ENCODE measurements around the gene C11orf52.
A peak's percentile ranks its signal among the peaks of the same experiment; 100 is the strongest.
"Not testable (repeated sequence)": the region's sequence is repeated elsewhere in the genome, so short reads cannot be mapped to it uniquely, and the experiment has no call there.

The C11orf52 gene, protein sequence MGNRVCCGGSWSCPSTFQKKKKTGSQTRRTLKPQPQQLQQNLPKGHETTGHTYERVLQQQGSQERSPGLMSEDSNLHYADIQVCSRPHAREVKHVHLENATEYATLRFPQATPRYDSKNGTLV

GRCh38 chr11:111918390-111919256 is at the start of gene C11orf52:
Gene C11orf52, plus strand, starts transcription at chr11:111918913. Its CDS starts 60 bp downstream, at chr11:111918973.
- no peak for DNase-seq (ENCODE audit: low spot score)

DNA sequence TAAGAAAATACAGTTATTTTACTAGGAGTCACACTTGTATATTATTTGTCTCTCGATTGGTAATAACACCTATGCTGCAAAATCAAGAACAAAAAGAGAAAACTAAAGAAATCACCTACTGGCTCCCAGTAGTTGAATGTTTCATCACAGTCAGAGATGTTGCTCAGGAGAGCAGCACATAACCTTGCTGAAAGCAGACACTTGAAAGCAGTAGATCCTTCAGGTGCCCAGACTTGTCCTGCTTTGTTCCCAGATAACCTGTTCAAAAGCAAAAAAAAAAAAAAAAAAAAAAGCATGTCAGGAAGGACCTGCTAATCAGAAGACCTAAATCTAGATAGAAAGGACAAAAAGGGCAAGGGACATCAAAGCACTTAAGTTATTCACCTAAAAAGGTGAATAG is 48.6 kb upstream of the C11orf52 start:
- DNase-seq (ENCODE audit: low spot score) = no peak

DNA sequence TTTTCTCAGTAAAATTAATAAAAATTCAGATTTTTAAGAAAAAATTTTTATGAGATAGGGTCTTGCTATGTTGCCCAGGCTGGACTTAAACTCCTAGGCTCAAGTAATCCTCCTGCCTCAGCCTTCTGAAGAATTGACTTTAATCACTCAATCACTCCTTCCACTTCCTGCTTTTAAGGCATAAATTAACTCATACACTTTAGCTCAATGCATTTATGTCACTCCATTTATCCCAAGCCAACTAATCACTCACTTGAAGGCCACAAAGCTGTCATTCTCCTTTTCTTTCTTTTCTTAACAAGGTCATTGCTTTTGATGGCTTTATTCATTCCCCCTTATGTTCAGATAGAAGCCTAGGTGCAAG is 48.2 kb upstream of the C11orf52 start:
- DNase-seq (ENCODE audit: low spot score) = no peak

GRCh38 chr11:111870886-111871692 is 47.6 kb upstream of the C11orf52 start, which contains the start of gene ALG9:
Gene ALG9, minus strand, starts transcription at chr11:111871581. Its CDS starts 99 bp downstream, at chr11:111871482.
- peak; percentile 94 for DNase-seq (ENCODE audit: low spot score)

GRCh38 chr11:111871693-111872161 is 47.0 kb upstream of the C11orf52 start:
- no peak for DNase-seq (ENCODE audit: low spot score)

DNA sequence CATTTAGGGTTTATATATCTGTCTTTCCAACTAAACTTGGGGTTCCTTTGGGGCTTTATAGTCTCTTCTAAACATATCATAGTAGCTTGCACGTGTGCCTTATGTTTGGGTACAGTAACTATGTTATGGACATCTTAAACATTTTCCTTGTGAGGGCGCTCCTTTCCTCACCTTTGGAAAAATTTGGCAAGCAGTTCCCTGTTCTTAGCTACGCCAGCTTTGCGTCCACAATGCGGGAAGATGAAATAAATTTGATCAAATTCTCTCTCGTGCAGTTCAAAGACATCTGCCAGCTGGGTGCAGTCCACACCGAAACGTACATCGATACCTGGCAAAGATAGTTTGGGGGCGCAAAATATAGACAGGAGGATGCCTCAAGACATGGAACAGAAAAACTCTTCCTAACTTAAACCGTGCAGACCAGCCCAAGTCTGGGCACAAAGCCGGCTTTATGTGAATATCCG is 40.3 kb upstream of the C11orf52 start:
- DNase-seq (ENCODE audit: low spot score) = no peak

GRCh38 chr11:111878849-111879636 is 39.7 kb upstream of the C11orf52 start, which contains the start of the genes CFAP68 and FDXACB1:
Gene CFAP68, plus strand, starts transcription at chr11:111879541. Its CDS starts 20 bp downstream, at chr11:111879561.
Gene FDXACB1, minus strand, starts transcription at chr11:111879165. Its CDS starts 33 bp downstream, at chr11:111879132.
- DNase-seq (ENCODE audit: low spot score) = peak; percentile 93

DNA sequence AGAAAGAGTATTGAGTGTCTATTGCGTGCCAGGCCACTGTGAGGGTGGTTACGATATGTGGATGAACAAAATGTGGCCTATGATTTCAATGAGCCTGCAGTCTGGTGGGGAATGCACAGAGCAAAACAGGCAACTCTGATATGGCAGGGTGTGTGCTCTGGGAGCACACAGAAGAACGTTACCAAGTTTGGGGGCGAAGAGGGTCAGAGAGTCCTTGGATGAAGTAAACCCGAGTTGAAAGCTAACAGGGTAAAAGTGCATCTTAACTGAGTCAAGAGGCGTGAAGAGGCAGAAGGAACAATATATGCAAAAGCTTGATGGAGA is 39.1 kb upstream of the C11orf52 start:
- no peak for DNase-seq (ENCODE audit: low spot score)

- DNase-seq (ENCODE audit: low spot score) = no peak
Observed at GRCh38 chr11:111882202-111882601, 36.5 kb upstream of the C11orf52 start.

- not testable (repeated sequence) for DNase-seq (ENCODE audit: low spot score)
Observed at GRCh38 chr11:111885053-111885452, 33.7 kb upstream of the C11orf52 start.

DNA sequence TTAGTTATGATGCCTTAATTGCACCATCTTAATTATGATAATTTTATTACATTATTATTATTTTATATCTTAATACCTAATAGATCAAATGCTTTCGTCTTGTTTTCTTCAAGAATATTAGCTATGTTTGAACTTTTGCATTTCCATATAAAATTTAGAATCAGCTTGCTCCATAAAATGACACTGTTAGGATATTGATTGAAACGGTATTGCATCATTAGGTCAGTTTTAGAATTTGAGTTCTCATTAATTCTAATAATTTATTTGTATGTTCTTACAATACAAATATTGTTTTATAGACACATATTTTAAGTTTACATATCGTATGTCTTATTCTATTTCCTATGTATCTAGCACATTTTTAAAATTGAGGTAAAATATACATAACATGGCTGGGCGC is 32.7 kb upstream of the C11orf52 start:
- no peak for DNase-seq (ENCODE audit: low spot score)

- no peak for DNase-seq (ENCODE audit: low spot score)
Observed at GRCh38 chr11:111886844-111887243, 31.9 kb upstream of the C11orf52 start.

DNA sequence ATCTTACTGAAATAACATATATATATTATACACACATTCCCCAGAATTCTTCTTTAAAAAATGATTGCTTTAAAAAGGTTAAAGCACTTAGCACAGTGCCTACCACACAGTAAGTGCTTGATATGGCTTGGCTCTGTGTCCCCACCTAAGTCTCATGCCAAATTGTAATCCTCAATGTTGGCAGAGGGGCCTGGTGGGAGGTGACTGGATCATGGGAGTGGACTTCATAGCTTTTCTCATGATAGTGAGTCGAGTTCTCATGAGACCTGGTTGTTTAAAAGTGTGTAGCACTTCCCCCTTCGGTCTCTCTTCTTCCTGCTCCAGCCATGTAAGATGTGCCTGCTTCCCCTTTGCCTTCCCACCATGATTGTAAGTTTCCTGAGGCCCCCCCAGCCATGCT is 13.3 kb upstream of the C11orf52 start:
- no peak for DNase-seq (ENCODE audit: low spot score)

DNA sequence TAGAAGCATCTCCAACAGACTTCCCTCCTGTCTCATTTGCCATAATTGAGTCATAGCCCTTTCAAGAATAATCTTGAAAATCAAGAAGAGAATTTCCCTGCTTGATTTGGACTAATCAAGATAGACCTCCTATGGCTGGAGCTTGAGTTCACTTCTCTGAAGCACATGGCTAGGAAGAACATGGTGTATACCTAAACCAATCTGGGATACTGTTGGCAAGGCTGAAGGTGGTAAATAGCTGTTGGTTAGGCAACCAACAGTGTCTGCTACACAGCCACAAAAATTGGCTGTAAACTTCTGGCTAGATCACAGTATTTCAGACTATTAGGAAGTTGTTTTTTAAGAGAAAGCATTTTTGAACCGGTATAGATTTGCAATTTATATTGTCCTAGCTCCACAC is 12.0 kb upstream of the C11orf52 start:
- no peak for DNase-seq (ENCODE audit: low spot score)

DNA sequence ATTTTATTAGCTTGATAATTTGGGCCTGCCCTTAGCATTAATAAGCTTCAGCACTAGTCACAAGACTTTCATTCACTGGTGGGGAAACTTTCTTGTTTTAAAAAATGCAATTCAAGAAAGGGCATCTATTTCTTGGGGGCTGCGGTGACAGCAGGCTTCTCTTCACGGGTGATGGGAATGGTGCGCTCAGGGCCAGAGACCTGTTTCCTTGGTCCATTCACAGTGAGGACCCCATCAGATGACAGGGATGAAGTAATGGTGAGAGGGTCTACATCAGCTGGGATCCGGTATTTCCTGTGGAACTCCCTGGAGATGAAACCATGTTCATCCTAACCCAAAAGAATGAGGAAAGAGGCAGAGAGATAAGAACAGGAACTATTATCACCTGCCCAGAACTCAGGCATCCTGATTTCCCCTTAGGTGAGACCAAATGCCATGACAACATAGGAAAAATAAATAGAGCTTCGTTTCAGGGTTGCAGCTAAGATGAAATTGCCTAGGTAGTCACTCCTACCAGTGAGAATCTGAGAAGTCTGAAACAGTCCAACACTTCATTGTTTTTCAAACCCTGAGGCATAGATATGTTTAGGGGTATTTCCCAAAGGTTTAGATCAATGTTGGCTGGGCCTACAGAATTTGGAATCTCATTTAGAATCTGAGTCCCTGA is 9.9 kb upstream of the C11orf52 start:
- no peak for DNase-seq (ENCODE audit: low spot score)

- no peak for DNase-seq (ENCODE audit: low spot score)
Observed at GRCh38 chr11:111909378-111909777, 9.3 kb upstream of the C11orf52 start.

DNA sequence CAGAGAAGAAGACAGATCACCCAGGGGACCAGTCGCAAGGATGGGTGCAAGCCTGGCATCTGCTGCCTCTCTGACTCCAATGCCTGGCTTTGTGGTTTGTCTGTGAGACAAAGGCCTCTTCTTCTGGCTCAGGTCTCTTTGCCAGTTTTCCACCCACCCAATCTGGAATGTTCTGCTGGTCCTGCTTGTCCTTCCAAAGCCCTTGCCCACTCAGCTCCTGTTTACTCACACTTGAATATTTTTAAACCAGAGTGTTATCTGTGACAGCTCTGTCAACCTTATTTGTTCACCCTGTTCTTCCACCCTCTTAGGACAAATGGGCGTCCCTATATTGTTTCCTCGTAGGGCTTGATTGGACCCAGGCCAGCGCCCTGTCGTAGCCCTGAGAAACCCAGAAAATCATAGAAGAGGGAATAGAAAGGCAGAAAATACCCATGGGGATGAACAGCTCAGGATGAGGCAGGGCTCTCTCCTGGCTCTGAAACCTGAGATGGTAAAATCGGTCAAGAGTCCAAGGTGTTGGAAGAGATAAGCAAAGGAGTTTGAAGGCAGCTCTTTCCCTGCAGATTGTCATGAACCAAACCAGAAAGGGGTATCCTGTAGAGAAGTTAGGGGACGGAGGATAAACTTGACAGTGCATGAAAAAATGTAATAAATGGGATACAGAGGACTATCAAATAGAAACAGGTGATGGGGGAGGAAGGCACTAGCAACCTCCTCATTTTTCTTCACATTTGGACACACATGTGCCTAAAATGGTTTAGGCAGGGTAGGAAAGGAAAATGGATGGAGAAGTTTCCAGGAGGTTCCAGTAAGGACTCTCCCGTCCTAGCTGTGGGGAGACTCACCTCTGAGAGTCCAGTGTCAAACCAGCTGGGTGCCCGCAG is 7.8 kb upstream of the C11orf52 start:
- DNase-seq (ENCODE audit: low spot score) = no peak

- no peak for DNase-seq (ENCODE audit: low spot score)
Observed at GRCh38 chr11:111911563-111912401, 6.9 kb upstream of the C11orf52 start, which contains the start of gene CRYAB. Gene CRYAB, minus strand, starts transcription at chr11:111911770. Its CDS starts 46 bp downstream, at chr11:111911724.

GRCh38 chr11:111912535-111912934 is 6.2 kb upstream of the C11orf52 start, which contains the start of gene HSPB2:
Gene HSPB2, plus strand, starts transcription at chr11:111912734. Its CDS starts 96 bp downstream, at chr11:111912830.
- no peak for DNase-seq (ENCODE audit: low spot score)
